HEK293 (cell line): Measurements from ENCODE around the gene GNG4.

Source experiments
- REPIN1 ChIP-seq: fragments of 450-650 bp; formaldehyde crosslinking; IDR thresholded peaks from 2 replicates; pipeline ENCODE4 v1.5.1; 2017; ENCODE audit warnings: missing biosample characterization, missing genetic modification characterization, low read depth
- TRIM28 ChIP-seq: IDR thresholded peaks from 2 replicates; pipeline ENCODE4 v1.6.1; 2011; ENCODE audit warnings: low read length, control low read depth, borderline replicate concordance
- ZBTB1 ChIP-seq: fragments of 450-650 bp; formaldehyde crosslinking; IDR thresholded peaks from 2 replicates; pipeline ENCODE4 v1.5.1; 2016; ENCODE audit warnings: missing biosample characterization, missing genetic modification characterization
- ZNF175 ChIP-seq: fragments of 450-650 bp; formaldehyde crosslinking; IDR thresholded peaks from 2 replicates; pipeline ENCODE4 v1.5.1; 2016; ENCODE audit warnings: missing biosample characterization, missing genetic modification characterization
- ZNF274 ChIP-seq, 2 experiments: fragments of 200-500 bp in 1 of 2; fragments of 450-650 bp in 1 of 2; sonication (Bioruptor generic) in 1 of 2; formaldehyde crosslinking in 1 of 2; IDR thresholded peaks; 2 replicates each; pipeline versions ENCODE4 v1.5.1 to v1.6.1; 2014 to 2016; ENCODE audit warnings: borderline replicate concordance in 1 of 2, inconsistent platforms in 1 of 2, low read length in 1 of 2, missing biosample characterization in 1 of 2, missing genetic modification characterization in 1 of 2
- ZNF560 ChIP-seq: fragments of 450-650 bp; formaldehyde crosslinking; IDR thresholded peaks from 2 replicates; pipeline ENCODE4 v1.5.1; 2017; ENCODE audit warnings: missing biosample characterization, missing genetic modification characterization, borderline replicate concordance
- ZNF777 ChIP-seq: fragments of 450-650 bp; formaldehyde crosslinking; IDR thresholded peaks from 2 replicates; pipeline ENCODE4 v1.5.1; 2017; ENCODE audit warnings: missing biosample characterization, missing genetic modification characterization, borderline replicate concordance
- TF ChIP-seq, protein P1 (sequence below): fragments of 450-650 bp; formaldehyde crosslinking; IDR thresholded peaks from 2 replicates; pipeline ENCODE4 v1.5.1; 2016; ENCODE audit warnings: missing biosample characterization, missing genetic modification characterization
- TF ChIP-seq, protein P2 (sequence below): fragments of 450-650 bp; formaldehyde crosslinking; IDR thresholded peaks from 2 replicates; pipeline ENCODE4 v1.5.1; 2016; ENCODE audit warnings: missing biosample characterization, missing genetic modification characterization, low read depth

DNA sequence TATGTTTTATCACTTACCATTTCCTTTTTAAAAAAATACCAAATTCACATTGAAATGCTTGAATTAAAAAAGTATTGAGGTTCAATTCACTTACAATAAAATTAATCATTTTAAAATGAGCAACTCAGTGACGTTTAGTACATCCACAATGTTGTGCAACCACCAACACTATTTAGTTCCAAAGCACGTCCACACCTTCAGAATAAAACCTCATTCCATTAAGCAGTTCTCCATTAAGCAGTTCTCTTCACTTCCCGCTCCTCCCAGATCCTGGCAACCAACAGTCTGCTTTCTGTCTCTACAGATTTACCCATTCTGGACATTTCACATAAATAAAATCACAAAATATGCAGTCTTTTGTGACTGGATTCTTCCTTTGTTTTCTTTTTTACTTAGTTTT lies 41.3 kb downstream of the GNG4 start:
- no peak for TF ChIP-seq ZNF777 (tag by site-specific recombination)
- TF ChIP-seq, protein P1, sequence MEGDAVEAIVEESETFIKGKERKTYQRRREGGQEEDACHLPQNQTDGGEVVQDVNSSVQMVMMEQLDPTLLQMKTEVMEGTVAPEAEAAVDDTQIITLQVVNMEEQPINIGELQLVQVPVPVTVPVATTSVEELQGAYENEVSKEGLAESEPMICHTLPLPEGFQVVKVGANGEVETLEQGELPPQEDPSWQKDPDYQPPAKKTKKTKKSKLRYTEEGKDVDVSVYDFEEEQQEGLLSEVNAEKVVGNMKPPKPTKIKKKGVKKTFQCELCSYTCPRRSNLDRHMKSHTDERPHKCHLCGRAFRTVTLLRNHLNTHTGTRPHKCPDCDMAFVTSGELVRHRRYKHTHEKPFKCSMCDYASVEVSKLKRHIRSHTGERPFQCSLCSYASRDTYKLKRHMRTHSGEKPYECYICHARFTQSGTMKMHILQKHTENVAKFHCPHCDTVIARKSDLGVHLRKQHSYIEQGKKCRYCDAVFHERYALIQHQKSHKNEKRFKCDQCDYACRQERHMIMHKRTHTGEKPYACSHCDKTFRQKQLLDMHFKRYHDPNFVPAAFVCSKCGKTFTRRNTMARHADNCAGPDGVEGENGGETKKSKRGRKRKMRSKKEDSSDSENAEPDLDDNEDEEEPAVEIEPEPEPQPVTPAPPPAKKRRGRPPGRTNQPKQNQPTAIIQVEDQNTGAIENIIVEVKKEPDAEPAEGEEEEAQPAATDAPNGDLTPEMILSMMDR (tag by site-specific recombination): no peak
- no peak for TF ChIP-seq TRIM28
- TF ChIP-seq, protein P2, sequence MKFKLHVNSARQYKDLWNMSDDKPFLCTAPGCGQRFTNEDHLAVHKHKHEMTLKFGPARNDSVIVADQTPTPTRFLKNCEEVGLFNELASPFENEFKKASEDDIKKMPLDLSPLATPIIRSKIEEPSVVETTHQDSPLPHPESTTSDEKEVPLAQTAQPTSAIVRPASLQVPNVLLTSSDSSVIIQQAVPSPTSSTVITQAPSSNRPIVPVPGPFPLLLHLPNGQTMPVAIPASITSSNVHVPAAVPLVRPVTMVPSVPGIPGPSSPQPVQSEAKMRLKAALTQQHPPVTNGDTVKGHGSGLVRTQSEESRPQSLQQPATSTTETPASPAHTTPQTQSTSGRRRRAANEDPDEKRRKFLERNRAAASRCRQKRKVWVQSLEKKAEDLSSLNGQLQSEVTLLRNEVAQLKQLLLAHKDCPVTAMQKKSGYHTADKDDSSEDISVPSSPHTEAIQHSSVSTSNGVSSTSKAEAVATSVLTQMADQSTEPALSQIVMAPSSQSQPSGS (tag by site-specific recombination): no peak
- TF ChIP-seq ZNF175 (tag by site-specific recombination): no peak
- no peak for TF ChIP-seq ZNF560
- TF ChIP-seq REPIN1 (tag by site-specific recombination): no peak
- TF ChIP-seq ZBTB1 (tag by site-specific recombination): no peak
- no peak for TF ChIP-seq ZNF274 (IDR thresholded peaks at IDR 0.05; ENCODE audit: low read length)
- TF ChIP-seq ZNF274 (tag by site-specific recombination; IDR thresholded peaks at IDR 0.05; ENCODE audit: borderline replicate concordance): no peak
